RKO (cell line): ENCODE measurements around the gene DSCAM.
"Not testable (repeated sequence)": the region's sequence is repeated elsewhere in the genome, so short reads cannot be mapped to it uniquely, and the experiment has no call there.

Experiments used
- DNase-seq: peaks from one replicate; pipeline ENCODE4 v3.0.0-alpha.2; 2016; ENCODE audit warnings: low spot score

Gene DSCAM

DNA sequence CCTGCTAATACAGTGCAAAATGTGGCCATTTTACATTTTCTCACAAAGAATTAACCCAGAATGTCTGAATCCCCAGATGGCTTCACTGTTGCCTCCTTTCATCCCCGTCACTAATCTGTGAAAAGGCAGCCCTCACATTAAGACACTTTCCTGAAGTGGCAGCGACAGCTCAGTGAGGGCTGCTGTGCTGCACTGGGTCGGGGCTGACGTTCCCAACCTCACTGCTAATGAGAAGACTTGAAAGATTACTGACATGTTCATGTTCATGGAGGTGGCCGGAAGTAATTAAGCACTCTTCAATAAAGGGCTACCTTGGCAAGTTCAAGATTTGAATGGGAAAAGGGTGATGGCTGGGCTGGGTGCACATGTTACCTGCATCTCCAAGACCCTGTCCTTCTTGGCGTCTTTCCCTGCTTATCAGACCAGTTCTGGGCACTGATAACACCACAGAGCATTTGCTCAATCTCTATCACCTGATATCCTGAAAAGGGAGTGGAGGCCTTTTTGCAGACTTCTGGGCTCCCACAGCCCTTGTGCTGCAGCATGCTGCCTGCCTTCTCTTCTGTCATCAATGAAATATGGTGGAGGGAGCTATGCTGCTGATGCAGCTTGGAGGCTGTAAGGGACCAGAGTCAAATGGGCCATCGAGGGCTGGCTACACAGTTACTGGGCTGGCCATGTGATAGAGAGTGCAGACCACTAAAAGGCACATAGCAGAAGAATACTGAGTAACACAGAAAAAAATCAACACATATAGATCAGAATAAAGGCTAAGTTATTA is 596.3 kb downstream of the DSCAM start:
- DNase-seq = no peak

DNA sequence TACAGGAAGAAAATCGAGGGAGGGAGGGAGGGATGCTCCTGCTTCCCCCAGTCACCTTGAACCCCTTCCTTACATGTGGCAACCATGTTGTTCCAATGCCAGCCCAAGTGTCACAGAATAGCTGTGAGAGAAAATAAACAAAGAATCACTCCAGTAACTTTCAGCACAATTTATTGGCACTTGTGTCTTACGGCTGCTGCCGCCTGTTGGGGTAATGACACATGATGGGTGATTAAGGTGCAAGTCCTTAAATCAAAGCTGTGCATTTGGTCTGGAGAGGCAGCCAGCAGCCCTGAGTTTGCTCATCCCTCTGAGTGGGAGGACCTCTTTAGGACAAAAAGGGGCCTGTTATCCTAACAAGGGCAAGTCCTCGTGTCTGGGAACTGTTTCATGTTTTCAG is 602.0 kb downstream of the DSCAM start:
- no peak for DNase-seq

DNA sequence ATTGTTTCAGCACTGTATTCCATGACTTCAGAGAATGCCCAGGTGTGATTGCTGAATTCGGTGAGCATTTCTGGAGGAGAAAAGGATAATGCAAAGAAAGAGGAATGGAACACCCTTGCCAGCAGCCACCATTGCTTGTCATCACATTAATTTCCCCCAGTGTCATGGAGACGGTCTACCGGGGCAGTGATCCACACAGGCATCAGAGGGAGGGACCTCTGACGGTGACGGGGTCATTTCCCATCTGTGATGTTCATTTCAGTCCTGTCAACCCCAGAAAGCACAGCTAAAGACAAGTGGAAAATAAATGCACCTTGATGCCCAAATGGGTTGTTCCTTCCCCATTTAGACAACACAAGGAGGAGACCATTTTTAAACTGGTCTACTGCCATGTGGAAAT is 603.3 kb downstream of the DSCAM start:
- DNase-seq = no peak

DNA sequence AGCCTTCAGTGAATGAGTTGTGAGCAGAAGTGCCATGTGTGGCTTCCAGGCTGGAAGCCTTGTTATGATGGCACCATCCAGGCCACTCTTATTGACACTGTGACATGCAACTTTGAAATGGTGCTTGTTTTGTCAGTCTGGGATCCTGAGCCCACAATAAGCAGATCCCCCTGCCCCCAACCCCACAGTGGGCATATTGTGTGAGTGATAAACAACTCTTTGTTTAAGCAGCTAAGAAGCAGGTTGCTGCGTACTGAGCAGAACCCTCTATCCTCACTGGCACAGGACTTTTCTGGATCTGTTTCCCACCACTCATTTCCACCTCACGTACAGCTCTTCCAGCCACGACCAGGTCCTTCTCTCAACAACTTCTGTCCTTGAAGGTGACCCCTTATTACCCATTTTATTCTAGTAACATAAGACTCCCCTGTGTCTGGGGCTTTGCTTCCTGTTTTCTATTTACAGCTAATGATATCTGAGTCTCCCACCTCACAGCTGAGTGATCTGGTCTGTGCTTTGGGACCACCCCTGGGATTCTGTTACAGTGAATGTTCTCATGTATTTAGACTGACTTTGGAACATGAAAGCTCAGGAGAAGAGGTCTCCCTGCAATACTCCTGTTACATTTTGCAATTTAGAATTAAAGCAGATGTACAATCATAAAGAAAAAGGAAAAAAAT is 604.2 kb downstream of the DSCAM start:
- DNase-seq = no peak

DNA sequence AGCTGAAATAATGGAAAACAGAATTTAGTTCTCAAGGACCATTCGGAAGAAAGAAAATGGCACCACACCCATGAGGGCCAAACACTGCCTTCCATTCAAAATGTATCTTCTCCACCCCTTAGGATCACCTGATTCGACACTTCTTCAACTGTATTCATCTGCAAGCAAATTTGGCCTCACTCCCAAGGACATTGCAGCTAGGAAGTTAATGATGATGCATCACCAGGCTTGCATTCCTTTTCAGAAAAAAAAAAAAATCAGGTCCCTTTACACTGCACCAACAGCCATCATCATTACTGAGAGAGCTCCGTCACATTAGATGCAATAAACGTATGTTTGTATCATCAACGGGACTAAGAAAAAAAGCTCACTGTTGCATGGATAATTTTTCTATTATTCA is 611.4 kb downstream of the DSCAM start:
- no peak for DNase-seq

DNA sequence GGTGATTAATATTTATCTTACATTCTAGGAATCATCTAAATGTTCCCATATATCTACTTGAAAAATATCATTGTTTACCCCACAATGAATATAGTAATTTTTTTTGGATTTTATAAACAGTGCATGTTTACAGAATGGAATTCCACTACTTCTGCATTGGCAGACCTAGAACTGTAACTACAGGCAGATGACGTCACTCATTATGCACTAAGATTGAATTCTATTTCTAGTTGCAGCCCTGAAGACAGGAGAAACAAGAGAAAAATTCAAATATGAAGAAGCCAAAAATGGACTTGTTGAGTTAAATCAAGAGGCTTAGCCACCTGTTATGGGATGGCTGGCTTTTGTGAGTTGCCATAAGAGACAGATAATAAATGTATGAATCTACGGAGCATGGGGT is 615.0 kb downstream of the DSCAM start:
- no peak for DNase-seq

DNA sequence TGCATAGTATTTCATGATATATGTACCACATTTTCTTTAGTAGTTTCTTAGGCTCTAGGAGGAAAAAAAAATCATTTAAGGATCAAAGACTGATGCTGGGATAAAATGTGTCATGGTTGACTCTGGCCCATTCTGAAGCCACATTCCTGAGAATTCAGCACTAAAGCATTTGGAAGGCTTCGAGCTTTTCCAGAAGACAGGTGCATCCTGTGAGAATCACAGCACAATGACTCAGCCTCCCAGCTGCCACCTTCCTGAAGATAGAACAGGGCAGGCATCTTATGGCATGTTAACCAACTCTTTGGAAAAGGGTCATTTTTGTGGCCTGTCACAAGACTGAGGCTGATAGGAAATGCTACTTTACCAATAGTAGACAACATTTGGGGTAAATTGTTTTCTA is 619.9 kb downstream of the DSCAM start:
- DNase-seq = no peak

DNA sequence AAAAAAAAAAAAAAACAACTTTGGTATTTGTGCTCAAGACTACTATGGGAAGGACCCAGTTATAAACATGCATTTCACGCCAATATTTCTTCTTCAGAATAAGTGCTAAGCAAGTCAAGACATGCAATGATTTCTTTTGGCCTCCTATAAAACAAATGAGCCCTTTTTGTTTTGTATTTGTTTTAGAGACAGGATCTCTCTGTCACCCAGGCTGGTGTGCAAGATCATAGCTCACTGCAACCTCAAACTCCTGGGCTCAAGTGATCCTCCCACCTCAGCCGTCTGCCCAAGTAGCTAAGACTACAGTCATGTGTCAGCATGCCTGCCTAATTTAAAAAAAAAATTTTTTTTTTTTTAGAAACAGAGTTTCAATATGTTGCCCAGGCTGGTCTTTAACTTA is 631.0 kb downstream of the DSCAM start:
- no peak for DNase-seq

DNA sequence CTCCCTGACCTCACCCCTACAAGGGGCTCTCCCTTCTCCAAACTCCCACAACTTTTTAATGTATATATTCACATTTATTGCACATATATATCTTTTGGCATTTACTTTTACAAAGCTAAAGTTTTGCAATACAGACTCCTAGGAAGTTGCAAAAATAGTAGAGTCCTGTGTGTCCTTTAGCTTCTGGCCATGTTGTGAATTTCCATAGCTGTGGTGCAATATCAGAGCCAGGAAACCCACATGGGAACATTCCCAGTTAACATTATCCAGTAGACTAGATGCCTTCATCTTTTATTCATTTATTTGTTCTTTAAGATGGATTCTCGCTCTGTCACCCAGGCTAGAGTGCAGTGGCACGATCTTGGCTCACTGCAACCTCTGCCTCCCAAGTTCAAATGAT is 636.7 kb downstream of the DSCAM start:
- DNase-seq = no peak

DNA sequence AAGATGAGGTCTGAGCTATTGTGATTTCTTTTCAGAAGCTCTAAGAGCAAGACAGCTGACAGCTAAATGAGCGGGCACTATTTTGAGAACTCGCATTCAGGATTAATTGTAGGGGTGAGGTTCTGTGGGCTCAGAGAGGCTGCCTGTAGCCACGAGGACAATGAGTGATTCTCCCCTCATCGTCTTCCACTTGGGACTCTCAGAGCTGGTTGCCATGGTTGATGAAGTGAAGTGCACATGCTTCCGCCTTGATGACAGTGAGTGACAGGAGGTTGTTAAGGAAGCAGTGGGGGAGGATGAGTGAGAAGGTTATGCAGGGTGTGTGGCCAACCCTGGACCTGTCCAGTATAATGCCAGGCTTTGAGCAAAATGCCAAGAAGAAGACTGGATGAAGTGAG is 638.0 kb downstream of the DSCAM start:
- no peak for DNase-seq

DNA sequence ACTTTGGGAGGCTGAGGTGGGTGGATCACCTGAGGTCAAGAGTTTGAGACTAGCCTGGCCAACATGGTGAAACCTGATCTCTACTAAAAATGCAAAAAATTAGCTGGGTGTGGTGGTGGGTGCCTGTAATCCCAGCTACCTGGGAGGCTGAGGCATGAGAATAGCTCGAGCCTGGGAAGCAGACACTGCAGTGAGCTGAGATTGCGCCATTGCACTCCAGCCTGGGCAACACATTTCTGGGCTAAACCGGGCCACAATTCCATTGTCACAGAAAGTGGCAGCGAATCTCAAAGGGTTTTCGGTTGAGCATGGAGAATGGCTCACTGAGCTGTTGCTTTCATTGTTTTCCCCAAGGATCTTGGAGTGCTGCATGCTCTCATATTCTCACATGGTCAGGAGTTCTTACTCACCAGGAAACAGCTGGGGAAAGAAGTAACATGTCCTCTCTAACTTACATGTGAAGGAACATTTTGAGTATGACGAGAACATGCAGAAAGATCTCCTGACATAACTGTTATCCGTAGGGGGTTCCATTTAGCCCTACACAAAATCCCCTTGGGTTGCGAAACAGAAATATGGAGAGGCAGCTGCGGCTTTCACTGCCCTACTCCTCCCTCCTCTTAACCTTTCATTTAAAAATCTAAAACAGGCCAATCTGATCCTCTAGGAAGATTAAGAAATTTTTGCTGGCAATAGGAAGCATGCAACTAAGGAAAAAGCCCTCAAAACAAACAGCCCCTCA is 638.6 kb downstream of the DSCAM start:
- DNase-seq = no peak

DNA sequence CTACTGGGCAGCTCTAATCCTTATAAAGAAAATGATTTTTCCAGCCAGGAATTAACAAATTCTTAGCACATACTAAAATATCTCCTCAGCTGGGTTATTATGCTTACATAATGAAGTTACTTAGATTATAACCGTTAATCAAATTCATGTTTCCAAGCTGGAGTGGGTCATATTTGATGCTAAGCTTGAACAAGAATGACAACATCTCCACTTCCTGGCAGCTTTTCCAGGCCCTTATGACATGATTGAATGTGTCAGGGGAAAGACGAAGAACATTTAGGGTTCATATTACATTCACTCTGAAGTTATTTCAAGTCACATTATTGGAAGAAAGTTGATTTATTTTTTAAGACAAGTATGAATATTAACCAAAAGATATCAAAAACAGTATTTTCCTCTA is 646.0 kb downstream of the DSCAM start:
- no peak for DNase-seq

DNA sequence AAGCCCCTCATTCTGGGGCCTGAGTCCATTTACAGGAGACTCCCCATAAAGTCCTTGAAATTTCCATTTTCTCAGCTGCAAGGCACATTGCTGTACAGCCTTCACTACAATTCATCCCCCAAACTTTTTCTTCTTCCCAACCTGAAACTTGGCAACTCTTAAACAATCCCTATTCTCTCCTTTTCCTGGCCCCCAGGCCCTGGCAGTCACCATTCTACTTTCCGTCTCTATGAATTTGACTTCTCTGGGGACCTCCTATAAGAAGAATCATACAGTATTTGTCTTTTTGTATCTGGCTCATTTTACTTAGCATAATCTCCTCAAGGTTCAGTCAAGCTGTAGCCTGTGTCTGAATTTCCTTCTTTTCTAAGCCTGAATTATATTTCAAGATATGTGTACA is 646.8 kb downstream of the DSCAM start:
- DNase-seq = no peak

DNA sequence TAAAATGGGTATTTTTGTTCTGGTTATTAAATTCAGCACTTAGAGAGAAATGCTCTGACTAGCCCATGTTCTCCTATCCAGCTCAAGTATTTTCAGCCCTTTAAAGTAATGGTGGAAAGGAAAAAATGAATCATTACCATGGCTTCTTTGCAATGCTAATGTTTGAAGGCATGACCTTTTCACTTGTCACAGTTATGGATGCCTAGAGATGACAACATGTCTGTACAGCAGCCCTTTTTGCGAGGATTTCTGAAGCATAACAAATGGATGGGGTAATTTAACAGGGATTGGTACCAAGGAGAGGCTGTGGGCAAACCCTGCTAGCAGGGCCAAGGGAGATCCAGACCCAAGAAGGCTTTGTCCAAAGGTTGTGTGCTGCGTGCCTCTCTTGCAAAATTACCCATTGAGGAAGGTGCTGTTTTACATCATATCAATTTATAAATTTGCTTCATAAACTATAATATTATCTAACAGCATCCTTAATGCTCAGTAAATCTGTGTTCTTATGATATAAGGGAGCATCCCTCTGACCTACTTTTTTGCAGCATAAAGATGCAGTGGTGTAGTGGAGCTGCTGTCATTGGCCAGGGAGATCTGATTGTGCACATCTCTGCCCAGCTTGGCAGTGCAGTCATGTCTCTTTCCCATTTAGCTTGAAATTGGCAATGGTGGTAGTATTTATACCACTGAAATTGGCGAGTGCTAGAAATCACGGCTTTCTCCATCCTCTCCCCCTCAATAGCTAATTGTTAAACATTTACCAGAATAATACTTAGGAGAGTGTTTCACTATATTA is 652.6 kb downstream of the DSCAM start:
- no peak for DNase-seq

DNA sequence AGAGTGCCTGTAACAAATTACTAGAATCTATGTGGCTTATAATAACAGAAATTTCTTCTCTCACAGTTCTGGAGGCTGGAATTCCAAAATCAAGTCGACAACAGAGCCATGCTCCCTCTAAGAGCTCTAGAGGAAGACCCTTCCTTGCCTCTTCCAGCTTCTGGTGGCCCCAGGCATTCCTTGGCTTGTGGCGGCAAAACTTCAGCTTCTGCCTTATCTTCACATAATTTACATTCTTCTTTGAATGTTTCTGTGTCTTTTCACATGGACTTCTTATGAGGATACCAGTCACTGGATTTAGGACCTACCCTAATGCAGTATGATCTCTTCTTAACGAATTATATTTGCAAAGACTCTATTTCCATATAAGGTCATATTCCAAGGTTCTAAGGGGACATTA is 655.3 kb downstream of the DSCAM start:
- DNase-seq = no peak

DNA sequence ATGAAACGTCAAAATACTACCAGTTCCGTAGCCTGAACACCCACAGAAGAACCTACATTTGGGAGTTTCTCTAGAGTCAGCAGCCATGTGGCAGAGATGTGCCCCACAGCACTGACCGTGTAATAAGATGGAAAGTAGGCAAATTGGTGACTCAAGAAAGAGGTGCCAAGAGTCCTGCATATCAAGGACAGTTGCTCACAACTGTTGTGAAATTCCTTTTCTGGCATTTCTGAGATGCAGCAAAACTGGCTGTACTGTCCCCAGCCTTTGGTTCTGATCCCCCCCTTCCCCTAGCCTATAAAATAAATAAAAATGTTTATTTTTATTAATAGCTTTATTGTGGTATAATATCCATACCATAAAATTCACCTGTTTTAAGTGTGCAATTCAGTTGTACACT is 655.8 kb downstream of the DSCAM start:
- no peak for DNase-seq

DNA sequence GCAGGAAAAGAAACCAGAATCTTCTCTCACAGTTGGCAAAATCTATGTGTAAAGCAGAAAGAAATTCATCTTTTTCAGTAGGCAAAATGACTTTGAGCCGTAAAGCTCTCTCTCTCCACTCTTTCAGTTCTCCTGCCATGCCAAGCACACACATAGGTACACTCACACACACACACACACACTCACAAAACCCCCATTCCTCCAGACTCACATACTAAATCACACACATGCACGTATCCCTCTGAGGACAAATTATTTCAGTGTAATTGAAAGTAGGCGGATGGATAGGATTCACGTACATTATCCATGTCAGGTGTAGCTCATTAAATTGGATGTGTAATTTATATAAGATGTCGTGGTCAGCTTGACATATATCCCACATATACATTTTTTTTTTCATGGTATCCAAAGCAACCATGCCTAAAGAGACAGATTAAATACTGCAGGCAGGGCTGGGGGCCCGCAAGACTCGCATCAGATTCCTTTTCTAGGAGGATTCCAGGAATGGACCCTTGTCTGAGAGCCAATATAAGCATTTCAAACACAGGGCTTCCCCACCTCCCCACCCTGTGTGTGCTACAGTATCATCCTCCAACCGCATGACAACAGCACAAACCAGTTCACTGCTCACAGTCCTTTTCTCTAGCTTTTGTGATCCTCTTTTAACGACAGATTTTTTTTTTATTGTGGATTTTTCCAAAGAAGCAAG is 658.9 kb downstream of the DSCAM start:
- DNase-seq = no peak

DNA sequence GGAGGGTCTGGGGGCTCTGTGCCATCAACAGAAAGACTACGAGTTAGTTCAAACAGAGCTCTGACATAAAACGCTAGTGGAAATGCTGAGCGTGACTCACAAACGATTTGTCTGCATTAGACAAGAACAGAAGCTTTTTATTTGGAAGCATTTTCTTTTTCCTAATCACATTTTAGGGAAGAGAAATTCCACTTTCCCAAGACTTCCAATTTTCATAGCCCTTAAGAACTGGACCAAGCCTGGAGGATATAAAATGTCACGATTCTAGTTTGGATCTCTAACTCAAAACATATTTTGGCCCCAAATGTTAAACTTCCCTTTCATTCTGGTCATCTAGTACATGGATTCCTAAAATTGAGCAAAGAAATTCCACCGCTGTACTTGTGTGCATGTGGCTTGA is 659.7 kb downstream of the DSCAM start:
- no peak for DNase-seq

DNA sequence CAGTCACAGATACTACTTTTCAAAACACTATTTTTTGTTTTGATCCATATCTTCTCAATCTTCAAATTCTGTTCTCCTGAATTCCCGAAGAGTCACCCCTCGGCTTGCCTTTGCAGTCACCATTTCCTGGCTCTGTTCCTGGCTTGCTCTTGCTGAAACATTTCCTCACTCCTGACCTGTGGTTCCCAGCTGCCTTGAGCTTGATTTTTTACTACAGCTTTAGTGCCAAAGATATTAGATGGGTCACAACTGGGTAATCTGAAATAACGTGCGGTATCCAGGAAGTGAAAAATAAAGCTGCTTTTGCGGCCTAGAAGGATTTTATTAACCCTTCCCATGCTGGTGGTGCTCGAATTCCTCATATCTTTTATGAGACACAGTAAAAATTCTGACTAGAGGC is 660.9 kb downstream of the DSCAM start:
- no peak for DNase-seq

DNA sequence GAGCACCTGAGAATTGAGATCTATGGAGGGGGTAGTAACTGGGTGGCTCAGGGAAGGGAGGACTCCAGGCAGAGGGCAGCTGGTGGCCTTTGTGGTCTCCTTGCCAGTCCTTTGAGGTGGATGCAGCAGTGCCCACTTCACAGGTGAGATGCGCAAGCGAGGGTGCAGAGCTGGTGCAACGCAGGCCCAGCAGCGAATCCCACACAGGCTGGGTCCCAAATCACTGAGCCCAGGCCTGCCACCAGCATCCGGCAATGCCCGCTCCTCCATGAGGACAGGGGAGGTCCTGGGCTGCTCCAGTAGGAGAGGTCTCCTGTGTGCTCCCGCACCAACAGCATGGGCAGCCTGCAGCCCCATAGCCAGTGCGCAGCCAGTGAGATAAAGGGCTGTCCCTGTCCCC is 661.8 kb downstream of the DSCAM start:
- DNase-seq = no peak

DNA sequence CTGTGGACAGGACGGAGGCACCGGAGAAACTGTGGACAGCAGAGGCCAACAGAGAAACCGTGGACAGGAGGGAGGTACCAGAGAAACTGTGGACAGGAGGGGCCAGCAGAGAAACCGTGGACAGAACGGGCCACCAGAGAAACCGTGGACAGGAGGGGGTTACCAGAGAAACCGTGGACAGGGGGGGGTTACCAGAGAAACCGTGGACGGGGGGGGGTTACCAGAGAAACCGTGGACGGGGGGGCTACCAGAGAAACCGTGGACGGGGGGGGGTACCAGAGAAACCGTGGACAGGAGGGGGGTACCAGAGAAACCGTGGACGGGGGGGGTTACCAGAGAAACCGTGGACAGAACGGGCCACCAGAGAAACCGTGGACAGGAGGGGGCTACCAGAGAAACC is 664.5 kb downstream of the DSCAM start:
- DNase-seq = not testable (repeated sequence)

DNA sequence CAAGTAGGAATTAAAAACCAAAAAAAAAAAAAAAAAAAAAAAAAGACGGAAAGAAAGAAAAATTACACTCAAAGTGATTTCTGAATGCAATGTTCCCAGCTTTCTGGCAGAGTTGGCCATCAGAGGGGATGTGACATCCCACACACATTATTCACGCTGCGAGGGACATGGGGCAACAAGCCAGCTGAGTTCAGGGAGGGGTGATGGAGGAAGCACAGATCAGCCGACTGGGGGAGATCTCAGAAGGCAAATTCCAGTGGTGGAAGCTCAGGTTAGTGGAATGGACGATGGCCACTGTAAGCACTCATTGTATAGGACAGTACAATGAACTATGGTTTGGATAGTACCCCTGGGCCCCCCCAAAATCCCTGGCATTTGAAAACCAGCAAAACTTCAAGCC is 667.8 kb downstream of the DSCAM start:
- no peak for DNase-seq
